ENCODE results near the gene ADAM33. TPM values are rescaled to one million over a fixed set of nuclear protein-coding genes. Genes with fewer than 3 reads are reported as not detected.

The ADAM33 gene
- total RNA-seq, 1 experiment from 2014 or later, result 0.11 TPM

DNA sequence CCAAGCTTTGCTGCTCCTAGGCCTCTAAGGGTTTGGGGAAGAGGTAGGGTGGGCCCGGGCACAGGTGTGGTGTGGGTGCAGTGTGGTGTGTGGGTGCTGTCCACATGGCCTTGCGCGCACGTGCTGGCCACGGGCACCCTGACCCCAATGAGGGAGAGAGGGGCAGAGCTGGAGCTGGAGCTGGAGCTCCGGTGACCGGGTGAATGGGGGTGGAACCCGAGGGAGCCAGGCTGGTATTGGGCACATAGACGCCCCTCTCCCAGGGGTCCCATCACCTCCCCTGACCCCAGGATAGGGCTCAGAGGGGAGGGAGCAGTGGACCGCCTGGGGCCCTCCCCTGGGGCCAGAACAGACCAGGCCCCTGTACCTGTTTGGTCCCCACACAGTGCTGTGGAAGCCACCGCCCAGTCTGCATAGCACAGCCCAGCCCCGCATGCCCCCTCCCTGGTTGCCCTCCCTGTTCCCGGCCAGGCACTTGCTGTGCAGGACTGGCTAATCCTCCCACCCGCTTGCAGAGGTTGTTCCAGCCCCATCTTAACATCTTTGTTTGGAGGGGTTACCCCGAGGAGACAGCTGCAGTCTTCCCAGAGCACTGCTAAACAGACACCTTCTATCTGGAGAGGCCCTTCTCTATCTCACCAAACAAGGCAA, 984 bp downstream of the ADAM33 start:
- peaks cover 16% of the 10 kb centered on the region for H3K27me3 ChIP-seq (ENCODE audit: low read length)
- CTCF ChIA-PET, result no interaction called here
- no peaks in the 10 kb centered on the region for H3K79me2 ChIP-seq (ENCODE audit: low read length)
- H3K4me1 ChIP-seq (ENCODE audit: insufficient read depth, low read length), result peaks cover 3% of the 10 kb centered on the region; the same call in 1 of the 2 replicates
- H2AFZ ChIP-seq (ENCODE audit: low read length), result no peak overlapping the region
- ATAC-seq (no peak), DNase-seq (no peak)
- H3K9me2 ChIP-seq (replicated peaks; ENCODE audit: low read length), result no peaks in the 10 kb centered on the region
- no peak for TF ChIP-seq EZH2phosphoT487 (IDR thresholded peaks at IDR 0.05; ENCODE audit: borderline replicate concordance, low read length)
- TF ChIP-seq, protein P1, sequence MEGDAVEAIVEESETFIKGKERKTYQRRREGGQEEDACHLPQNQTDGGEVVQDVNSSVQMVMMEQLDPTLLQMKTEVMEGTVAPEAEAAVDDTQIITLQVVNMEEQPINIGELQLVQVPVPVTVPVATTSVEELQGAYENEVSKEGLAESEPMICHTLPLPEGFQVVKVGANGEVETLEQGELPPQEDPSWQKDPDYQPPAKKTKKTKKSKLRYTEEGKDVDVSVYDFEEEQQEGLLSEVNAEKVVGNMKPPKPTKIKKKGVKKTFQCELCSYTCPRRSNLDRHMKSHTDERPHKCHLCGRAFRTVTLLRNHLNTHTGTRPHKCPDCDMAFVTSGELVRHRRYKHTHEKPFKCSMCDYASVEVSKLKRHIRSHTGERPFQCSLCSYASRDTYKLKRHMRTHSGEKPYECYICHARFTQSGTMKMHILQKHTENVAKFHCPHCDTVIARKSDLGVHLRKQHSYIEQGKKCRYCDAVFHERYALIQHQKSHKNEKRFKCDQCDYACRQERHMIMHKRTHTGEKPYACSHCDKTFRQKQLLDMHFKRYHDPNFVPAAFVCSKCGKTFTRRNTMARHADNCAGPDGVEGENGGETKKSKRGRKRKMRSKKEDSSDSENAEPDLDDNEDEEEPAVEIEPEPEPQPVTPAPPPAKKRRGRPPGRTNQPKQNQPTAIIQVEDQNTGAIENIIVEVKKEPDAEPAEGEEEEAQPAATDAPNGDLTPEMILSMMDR (conservative IDR thresholded peaks at IDR 0.05; ENCODE audit: low read depth, low read length), result no peak
- TF ChIP-seq EZH2 (IDR thresholded peaks at IDR 0.05; ENCODE audit: low read length, unreplicated experiment), result no peak
- H3F3A ChIP-seq (ENCODE audit: low read length, unreplicated experiment), result no peaks in the 10 kb centered on the region
- no peak overlapping the region for H3K4me2 ChIP-seq (ENCODE audit: low read length)
- no peaks in the 10 kb centered on the region for H3K36me3 ChIP-seq (ENCODE audit: low read depth, low read length)
- H3K27ac ChIP-seq (ENCODE audit: low read length), result no peak overlapping the region
- no peak overlapping the region for H3K9ac ChIP-seq (ENCODE audit: low read length)
- intact Hi-C loops (cut with micrococcal nuclease), result no loop called here
- no peak overlapping the region for H3K4me3 ChIP-seq (ENCODE audit: low read length)
- POLR2A ChIA-PET (ENCODE audit: unreplicated experiment), result no interaction called here
- no peaks in the 10 kb centered on the region for H4K20me1 ChIP-seq (ENCODE audit: low read length)
- no TSS peak for BruUV-seq (replicated peaks)
- no peaks in the 10 kb centered on the region for H3K9me3 ChIP-seq (ENCODE audit: low read length)

DNA sequence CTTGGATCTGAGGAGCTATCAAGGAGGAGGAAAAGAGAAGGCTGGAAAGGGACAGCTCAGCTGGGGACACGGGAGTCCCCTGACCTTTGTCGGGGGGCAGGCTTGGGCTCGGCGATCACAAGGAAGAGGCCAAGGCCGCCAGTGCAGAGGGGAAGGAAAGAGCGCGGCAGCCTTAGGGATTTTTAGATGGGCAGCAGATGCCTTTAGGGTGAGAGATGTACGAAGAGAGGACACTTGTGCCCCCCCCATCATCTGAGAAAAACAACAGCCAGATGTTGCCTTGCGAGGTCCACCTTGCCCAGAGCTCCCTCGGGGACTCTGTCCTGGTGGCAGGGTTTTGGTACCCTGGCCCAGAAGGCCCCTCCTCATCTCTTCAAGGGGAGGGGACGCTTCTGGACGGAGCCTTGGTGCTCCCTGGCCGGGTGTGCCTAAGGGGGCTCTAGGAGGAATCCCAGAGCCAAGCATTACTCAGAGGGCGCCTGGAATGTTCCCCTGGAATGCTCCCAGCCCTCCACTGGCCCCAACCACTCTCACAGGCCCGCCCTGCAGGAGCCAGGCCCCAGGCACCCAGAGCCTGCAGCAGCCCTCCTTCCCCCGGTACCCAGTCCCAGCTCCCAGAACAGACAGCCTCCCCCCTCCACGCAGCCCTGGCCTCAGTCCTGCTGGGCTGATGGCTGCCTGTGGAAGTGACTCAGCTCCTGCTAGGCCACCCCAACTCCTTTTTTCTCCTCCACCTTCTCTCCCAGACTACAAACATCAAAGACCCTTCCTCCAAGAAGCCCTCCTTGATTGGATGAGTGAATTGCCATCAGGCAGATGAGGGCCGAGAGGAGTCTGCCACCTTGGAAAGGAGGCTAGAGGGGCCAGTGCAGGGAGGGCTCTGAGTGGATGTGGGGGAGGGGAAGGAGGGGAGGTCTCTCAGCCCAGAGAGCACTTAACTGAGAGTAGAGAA, 1.8 kb downstream of the ADAM33 start:
- H3K4me1 ChIP-seq (ENCODE audit: insufficient read depth, low read length), result peaks cover 3% of the 10 kb centered on the region; the same call in 1 of the 2 replicates
- no peak overlapping the region for H2AFZ ChIP-seq (ENCODE audit: low read length)
- DNase-seq (no peak), ATAC-seq (no peak)
- no peak overlapping the region for H3K4me3 ChIP-seq (ENCODE audit: low read length)
- no peaks in the 10 kb centered on the region for H3K9me3 ChIP-seq (ENCODE audit: low read length)
- no peaks in the 10 kb centered on the region for H3K36me3 ChIP-seq (ENCODE audit: low read depth, low read length)
- H4K20me1 ChIP-seq (ENCODE audit: low read length), result no peaks in the 10 kb centered on the region
- ChIA-PET CTCF (no interaction called here), POLR2A (ENCODE audit: unreplicated experiment) (no interaction called here)
- no peaks in the 10 kb centered on the region for H3K79me2 ChIP-seq (ENCODE audit: low read length)
- H3K27ac ChIP-seq (ENCODE audit: low read length), result no peak overlapping the region
- H3K9ac ChIP-seq (ENCODE audit: low read length), result no peak overlapping the region
- no peak overlapping the region for H3K4me2 ChIP-seq (ENCODE audit: low read length)
- intact Hi-C loops (cut with micrococcal nuclease), result loop anchor here (5.0 kb wide), 1 partner anchor 87 kb away; the partner anchor contains the start of gene ADISSP
- TF ChIP-seq EZH2 (IDR thresholded peaks at IDR 0.05; ENCODE audit: low read length, unreplicated experiment) (no peak), EZH2phosphoT487 (IDR thresholded peaks at IDR 0.05; ENCODE audit: borderline replicate concordance, low read length) (no peak)
- TF ChIP-seq, protein P1 (conservative IDR thresholded peaks at IDR 0.05; ENCODE audit: low read depth, low read length), result no peak
- peaks cover 24% of the 10 kb centered on the region for H3K27me3 ChIP-seq (ENCODE audit: low read length)
- H3K9me2 ChIP-seq (replicated peaks; ENCODE audit: low read length), result no peaks in the 10 kb centered on the region
- no peaks in the 10 kb centered on the region for H3F3A ChIP-seq (ENCODE audit: low read length, unreplicated experiment)
- no TSS peak for BruUV-seq (replicated peaks)

Measured in PC-3 (cell line).